Spleen (tissue), 7 donors: ENCODE measurements around the gene FAM107A.

ENCODE experiments used
- CTCF ChIP-seq, 11 experiments: fragments of 200-600 bp in 7 of 11; fragments of 450-650 bp in 4 of 11; sonication (generic) in 4 of 11; IDR thresholded peaks in 8 of 11; conservative IDR thresholded peaks in 3 of 11; 1 replicate in 7 of 11; 2 replicates in 4 of 11; pipeline versions ENCODE4 v1.4.0 to v1.8.0; 2016 to 2021; ENCODE audit warnings: antibody characterized with exemption in 11 of 11, inconsistent platforms in 4 of 11, mild to moderate bottlenecking in 1 of 11
- POLR2A ChIP-seq, 3 donors: fragments of 450-650 bp; IDR thresholded peaks; one replicate each; pipeline ENCODE4 v1.5.1; 2017; ENCODE audit warnings: antibody characterized with exemption in 3 of 3, mild to moderate bottlenecking in 1 of 3
- donor health status: DM: no; HTN: no; CAD: no; lungs with moderate emphysema.
- donor health status: DM: no; HTN: no; CAD: no.
- donor health status: DM: no; HTN: no; CAD: no.

- TF ChIP-seq CTCF (IDR thresholded peaks at IDR 0.05 in 8 of 11, conservative IDR thresholded peaks at IDR 0.05 in 3 of 11): no peak
- no peak for TF ChIP-seq POLR2A (IDR thresholded peaks at IDR 0.05)
Observed at GRCh38 chr3:58564054-58564453, 13.1 kb downstream of the FAM107A start.
